Activated CD4-positive, alpha-beta memory T cell treated with anti-CD3 and anti-CD28 coated beads for 36 hours (primary cell): ENCODE results near the gene FBXW5. TPM values are rescaled to one million over a fixed set of nuclear protein-coding genes. Genes with fewer than 3 reads are reported as not detected.

Experiments
- CTCF ChIA-PET: fragments of 350-600 bp; sonication (Branson Sonifier 250); formaldehyde crosslinking; loops from one replicate; lab custom pipeline; 2021; ENCODE audit warnings: antibody characterized with exemption, inconsistent platforms; lab: Charles Lee
- POLR2A ChIA-PET: fragments of 350-600 bp; sonication (Branson Sonifier 250); formaldehyde crosslinking; loops from one replicate; lab custom pipeline; 2021; ENCODE audit warnings: antibody characterized with exemption; lab: Charles Lee
- DNase-seq: peaks from one replicate; pipeline ENCODE4 v3.0.0-alpha.2; 2020
- H3K27ac Mint-ChIP-seq: one replicate; pipeline ENCODE4 v1.8.0; 2021; ENCODE audit warnings: mixed read lengths
- H3K27me3 Mint-ChIP-seq: one replicate; pipeline ENCODE4 v1.8.0; 2021; ENCODE audit warnings: mixed read lengths
- H3K36me3 Mint-ChIP-seq: one replicate; pipeline ENCODE4 v1.8.0; 2021; ENCODE audit warnings: mixed read lengths
- H3K4me1 Mint-ChIP-seq: one replicate; pipeline ENCODE4 v1.8.0; 2021; ENCODE audit warnings: low read depth, mixed read lengths
- H3K4me3 Mint-ChIP-seq: one replicate; pipeline ENCODE4 v1.8.0; 2021; ENCODE audit warnings: mild to moderate bottlenecking, mixed read lengths
- H3K9me3 Mint-ChIP-seq: one replicate; pipeline ENCODE4 v1.8.0; 2021; ENCODE audit warnings: mixed read lengths
- intact Hi-C: fragments of 100-400 bp; cut with micrococcal nuclease; formaldehyde crosslinking; loops from one replicate; pipeline ENCODE4 v1.15.1; 2023
- total RNA-seq, 2 experiments: library from RNA; stranded (reverse); gene quantifications; one replicate each; pipeline ENCODE4 v1.2.3, GENCODE V29; 2021

Gene FBXW5
- total RNA-seq, 2 experiments from 2014 or later: 66.8 to 69.4 TPM

DNA sequence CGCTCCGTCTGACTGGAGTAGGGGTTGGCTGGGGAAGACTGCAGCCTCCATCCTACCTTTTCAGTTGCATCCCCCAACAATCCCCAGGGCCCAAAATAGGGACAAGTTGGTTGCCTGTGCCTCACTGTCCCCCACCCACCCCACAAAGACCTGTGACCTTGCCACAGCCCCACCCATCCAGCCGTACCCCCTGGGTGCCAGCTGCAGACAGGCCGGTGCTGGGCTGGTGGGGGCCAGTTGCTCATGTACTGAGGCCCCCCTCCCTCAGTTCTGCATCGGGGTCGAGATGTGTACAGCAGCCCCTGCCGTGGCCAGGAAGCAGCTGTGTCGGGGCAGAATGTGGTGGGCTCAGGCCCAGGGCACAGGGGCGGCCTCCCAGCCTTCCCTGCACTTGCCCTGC is 38.6 kb upstream of the FBXW5 start:
- Mint-ChIP-seq H3K4me3 (no peak overlapping the region), H3K9me3 (no peaks in the 10 kb centered on the region), H3K27me3 (peaks cover 15% of the 10 kb centered on the region), H3K4me1 (peaks cover 2% of the 10 kb centered on the region), H3K27ac (peak overlapping the region; percentile 18), H3K36me3 (no peaks in the 10 kb centered on the region)
- no peak for DNase-seq
- ChIA-PET POLR2A (no interaction called here), CTCF (no interaction called here)
- intact Hi-C loops: no loop called here

DNA sequence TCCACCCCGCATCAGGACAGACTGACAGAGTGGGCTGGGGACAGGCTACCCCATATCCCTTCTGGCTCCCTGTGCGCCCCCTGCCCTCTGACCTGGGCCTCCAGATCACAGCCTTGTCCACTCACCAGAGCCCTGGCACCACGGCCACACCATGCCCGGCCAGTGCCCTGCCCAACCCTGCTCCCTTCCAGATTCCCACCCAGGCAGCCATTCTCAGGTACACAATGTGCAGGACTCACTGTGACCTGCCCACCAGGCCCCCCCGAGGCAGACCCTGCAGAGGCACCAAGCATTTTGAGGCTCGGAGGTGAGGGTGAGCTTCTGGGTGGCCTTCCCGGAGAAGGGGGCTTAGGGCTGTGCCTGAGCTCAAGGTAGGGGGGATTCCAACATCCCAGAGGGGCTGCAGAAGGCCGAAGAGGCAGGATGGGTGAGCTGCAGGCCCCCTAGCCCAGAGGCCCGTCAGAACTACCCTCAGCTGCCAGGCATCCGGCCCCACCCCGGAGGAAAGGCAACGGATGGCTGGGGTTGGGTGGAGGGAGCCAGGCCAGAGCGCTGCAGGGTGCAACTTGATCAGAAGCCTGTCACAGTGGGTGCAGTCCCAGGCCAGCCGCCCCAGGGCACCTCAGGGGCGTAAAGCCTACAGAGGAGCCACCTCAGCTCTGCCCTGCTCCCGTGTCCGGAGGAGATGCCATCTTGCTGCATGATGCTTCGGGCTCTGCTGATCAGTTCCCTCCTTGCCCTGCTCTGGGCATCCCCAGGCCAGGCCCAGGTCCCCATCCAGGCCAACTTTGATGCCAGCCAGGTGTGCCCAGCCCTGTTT is 37.9 kb upstream of the FBXW5 start, which contains the start of gene LCNL1:
LCNL1 (plus strand) TSS at position 762 of the 820 bp plus-strand sequence. CDS start 594 bp downstream, outside the sequence.
- Mint-ChIP-seq H3K27me3 (peaks cover 11% of the 10 kb centered on the region), H3K4me1 (peaks cover 2% of the 10 kb centered on the region), H3K9me3 (no peaks in the 10 kb centered on the region), H3K27ac (peak within 1 kb of the TSS; percentile 18), H3K36me3 (no peaks in the 10 kb centered on the region), H3K4me3 (no peak within 1 kb of the TSS)
- DNase-seq: no peak
- ChIA-PET CTCF (no interaction called here), POLR2A (no interaction called here)
- intact Hi-C loops: no loop called here

DNA sequence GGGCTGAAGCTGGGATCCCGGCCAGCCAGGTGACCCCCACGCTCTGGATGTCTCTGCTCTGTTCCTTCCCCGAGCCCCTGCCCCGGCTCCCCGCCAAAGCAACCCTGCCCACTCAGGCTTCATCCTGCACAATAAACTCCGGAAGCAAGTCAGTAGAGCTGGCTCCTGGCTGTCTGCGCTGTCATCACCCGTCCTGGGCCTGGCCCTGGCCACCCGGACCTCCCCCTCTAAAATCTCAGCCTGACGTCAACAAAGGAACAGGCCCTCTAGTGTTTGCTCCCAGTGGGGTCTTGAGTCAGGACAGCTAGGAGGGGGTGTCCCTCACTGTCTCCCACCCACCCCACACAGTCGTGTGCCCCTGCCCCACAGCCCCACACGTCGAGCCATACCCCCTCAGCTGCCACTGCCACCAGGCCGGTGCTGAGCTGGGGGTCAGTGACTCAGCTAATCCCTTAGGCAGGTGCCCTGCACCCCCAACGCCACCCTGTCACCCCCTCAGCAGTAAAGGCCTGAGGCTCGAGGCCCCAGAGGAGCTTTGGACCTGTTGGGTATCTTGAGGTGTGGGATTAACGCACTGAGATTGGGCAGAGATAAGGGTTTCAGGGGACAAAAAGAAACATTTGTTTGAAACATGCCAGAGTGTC is 37.2 kb upstream of the FBXW5 start:
- H3K27me3 Mint-ChIP-seq: peaks cover 11% of the 10 kb centered on the region
- no peaks in the 10 kb centered on the region for H3K9me3 Mint-ChIP-seq
- no peaks in the 10 kb centered on the region for H3K36me3 Mint-ChIP-seq
- ChIA-PET CTCF (no interaction called here), POLR2A (no interaction called here)
- peaks cover 2% of the 10 kb centered on the region for H3K4me1 Mint-ChIP-seq
- no peak overlapping the region for H3K4me3 Mint-ChIP-seq
- DNase-seq: no peak
- intact Hi-C loops: no loop called here
- H3K27ac Mint-ChIP-seq: no peak overlapping the region

DNA sequence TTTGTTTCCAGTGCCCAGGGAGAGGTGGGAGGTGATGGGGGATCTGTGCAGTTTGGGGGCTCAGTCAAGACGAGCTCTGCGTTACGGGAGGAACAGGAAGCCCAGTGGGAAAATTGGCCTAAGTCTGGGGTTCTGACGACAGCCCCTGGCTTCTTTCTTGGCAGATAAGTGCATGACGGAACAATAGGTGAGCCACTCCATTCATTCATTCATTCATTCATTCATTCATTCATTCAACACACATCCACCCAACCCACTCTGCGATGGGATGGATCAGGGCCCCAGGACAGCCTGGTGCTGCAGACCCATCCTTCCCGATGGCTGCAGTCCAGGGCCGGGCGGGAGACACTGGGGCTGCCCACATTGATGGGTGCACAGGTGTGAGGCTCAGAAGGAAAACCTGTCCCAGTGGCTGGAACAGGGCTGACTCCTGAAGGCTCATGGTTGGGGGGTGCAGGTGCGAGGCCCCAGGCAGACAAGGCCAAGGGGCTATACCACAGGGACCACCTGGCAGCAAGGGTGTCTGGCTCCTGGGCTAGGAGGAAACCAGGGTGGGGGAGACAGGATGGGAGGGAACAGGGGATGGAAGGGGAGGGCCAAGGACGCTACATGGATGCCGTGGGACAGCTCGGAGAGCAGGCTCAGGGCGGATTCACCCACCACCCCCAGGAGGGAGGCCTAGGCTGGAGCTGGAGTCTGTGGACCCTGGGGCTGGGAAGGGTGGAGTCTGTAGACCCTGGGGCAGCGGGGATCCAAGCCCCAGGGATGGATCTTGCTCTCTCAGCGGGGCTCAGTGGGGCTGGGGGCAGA is 36.3 kb upstream of the FBXW5 start:
- CTCF ChIA-PET: no interaction called here
- Mint-ChIP-seq H3K27ac (peak overlapping the region; percentile 24), H3K9me3 (no peaks in the 10 kb centered on the region), H3K36me3 (no peaks in the 10 kb centered on the region), H3K4me1 (peaks cover 8% of the 10 kb centered on the region), H3K4me3 (no peak overlapping the region), H3K27me3 (peaks cover 8% of the 10 kb centered on the region)
- POLR2A ChIA-PET: no interaction called here
- no peak for DNase-seq
- intact Hi-C loops: no loop called here

DNA sequence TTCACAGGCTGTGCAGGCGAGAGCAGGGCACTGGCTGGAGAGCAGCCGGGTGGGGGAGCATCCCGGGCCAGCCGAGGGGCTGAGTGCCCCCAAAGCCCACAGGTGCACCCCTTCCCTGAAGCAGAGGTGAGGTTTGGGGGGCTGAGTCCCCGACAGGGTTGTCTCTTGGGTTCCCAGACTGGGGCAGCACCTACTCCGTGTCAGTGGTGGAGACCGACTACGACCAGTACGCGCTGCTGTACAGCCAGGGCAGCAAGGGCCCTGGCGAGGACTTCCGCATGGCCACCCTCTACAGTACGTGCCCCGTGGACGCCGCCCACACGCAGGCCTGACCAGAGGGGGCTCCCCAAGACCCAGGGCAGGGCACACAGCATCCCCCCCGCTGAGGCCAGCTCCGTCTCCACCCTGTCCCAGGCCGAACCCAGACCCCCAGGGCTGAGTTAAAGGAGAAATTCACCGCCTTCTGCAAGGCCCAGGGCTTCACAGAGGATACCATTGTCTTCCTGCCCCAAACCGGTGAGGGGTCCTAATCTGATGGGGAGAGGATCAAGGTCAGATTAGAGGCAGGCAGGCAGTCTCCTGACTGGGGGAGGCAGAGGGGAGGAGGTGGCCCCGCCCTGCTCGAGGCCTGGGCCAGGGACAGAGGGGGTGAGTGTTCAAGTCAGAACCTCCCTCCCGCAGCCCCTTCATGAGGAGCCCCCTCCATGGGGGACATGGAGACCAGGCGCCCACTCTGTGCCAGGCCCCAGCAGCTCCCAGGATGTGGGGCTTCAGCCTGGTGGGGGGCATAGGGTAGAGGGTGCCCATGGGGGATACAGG is 35.4 kb upstream of the FBXW5 start:
- H3K4me3 Mint-ChIP-seq: no peak overlapping the region
- ChIA-PET CTCF (no interaction called here), POLR2A (no interaction called here)
- H3K27ac Mint-ChIP-seq: no peak overlapping the region
- H3K36me3 Mint-ChIP-seq: no peaks in the 10 kb centered on the region
- intact Hi-C loops: no loop called here
- peaks cover 16% of the 10 kb centered on the region for H3K4me1 Mint-ChIP-seq
- no peak for DNase-seq
- peaks cover 7% of the 10 kb centered on the region for H3K27me3 Mint-ChIP-seq
- no peaks in the 10 kb centered on the region for H3K9me3 Mint-ChIP-seq

DNA sequence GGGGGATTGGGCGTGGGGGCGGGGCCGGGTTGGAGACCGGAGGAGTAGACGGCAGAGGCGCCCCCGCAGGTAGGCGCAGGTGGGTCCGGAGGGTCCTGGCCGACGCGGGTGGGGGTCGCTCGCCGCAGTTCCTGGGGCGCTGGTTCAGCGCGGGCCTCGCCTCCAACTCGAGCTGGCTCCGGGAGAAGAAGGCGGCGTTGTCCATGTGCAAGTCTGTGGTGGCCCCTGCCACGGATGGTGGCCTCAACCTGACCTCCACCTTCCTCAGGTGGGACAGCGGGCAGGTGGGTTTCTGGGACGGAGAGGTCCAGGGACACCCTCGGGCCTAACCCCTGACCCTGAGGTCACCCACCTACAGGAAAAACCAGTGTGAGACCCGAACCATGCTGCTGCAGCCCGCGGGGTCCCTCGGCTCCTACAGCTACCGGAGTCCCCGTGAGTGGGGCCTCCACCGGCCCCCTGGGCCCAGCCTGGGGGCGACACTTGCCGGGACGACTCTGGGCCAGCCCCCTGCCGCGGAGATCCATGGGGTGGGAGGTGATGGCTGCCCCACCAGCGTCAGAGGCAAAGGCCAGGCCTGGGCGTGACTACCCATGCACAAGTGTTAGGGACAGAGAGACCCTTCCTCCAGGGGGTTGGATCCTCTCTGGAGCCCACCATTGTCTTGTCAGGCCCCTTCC is 34.5 kb upstream of the FBXW5 start:
- H3K36me3 Mint-ChIP-seq: no peaks in the 10 kb centered on the region
- ChIA-PET CTCF (interaction anchor here (1.4 kb wide), 1 partner anchor 137 kb away, joined by 3 read pairs; the partner anchor contains the start of gene AJM1), POLR2A (no interaction called here)
- H3K4me1 Mint-ChIP-seq: peaks cover 19% of the 10 kb centered on the region
- no peak for DNase-seq
- no peaks in the 10 kb centered on the region for H3K9me3 Mint-ChIP-seq
- peaks cover 6% of the 10 kb centered on the region for H3K27me3 Mint-ChIP-seq
- H3K27ac Mint-ChIP-seq: no peak overlapping the region
- H3K4me3 Mint-ChIP-seq: no peak overlapping the region
- intact Hi-C loops: loop anchor here (1.0 kb wide), 1 partner anchor 13 kb away; the partner anchor contains the start of gene PAXX

DNA sequence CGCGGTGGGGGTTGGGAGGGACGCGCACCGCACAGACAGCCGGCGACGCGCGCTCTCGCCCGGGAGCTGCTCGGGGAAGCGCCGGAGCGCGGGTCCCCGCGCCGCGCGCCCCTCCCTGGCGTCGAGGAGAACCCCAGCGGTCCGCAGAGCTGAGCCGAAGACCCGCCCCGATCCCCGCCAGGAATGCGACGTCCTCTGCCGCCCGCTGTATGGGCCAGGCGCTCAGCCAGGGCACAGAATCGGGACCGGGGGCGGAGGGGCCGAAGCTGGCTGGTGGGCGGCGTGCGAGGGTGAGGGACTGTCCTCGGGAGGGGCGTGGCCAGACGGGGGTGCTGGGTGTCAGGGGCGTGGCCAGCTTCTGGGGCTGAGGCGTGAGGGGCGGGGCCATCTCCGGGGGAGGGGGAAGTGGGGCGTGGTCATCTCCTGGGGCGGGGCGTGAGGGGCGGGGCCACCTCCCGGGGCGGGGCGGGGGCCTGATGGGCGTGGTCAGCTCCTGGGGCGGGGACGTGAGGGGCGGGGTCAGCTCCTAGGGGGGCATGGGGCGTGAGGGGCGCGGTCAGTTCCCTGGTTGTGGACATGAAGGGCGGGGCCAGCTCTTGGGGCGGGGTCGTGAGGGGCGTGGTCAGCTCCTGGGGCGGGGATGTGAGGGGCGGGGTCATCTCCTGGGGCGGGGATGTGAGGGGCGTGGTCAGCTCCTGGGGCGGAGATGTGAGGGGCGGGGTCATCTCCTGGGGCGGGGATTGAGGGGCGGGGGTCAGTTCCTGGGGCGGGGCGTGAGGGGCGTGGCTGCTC is 33.7 kb upstream of the FBXW5 start:
- Mint-ChIP-seq H3K4me3 (no peak overlapping the region), H3K4me1 (peaks cover 17% of the 10 kb centered on the region), H3K27me3 (peaks cover 1% of the 10 kb centered on the region), H3K27ac (no peak overlapping the region), H3K9me3 (no peaks in the 10 kb centered on the region), H3K36me3 (no peaks in the 10 kb centered on the region)
- intact Hi-C loops: loop anchor here (1.0 kb wide), 1 partner anchor 14 kb away; the partner anchor contains the start of gene PAXX
- CTCF ChIA-PET: interaction anchor here (0.9 to 1.4 kb wide), 2 partner anchors 51 to 136 kb away, joined by 3 to 5 read pairs; partner anchors contain the start of gene AJM1
- peak; percentile 77 for DNase-seq
- POLR2A ChIA-PET: interaction anchor here (1.0 kb wide), 1 partner anchor 14 kb away, joined by 3 read pairs; the partner anchor contains the start of gene PAXX

DNA sequence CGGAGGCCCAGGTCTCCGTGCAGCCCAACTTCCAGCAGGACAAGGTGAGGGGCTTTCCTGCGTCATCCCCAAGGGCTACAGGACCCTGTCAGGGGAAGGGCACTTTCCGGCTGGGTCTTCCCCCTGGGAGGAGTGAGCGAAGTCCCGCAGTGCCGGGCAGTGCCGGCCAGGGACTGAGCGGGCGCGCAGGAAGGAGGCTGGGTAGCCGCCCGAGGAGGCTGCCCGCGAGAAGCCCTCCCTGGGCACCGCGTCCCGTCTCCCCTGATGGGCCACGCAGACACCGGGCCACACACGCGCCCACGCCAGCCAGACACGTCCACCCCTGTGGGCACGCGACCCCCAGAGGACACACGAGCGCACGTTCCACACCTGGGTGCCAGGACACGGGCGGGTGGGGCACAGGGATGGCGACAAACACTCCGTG is 33.1 kb upstream of the FBXW5 start:
- ChIA-PET POLR2A (interaction anchor here (1.0 kb wide), 1 partner anchor 15 kb away, joined by 3 read pairs; the partner anchor contains the start of gene PAXX), CTCF (interaction anchor here (0.9 to 1.4 kb wide), 2 partner anchors 52 to 135 kb away, joined by 3 to 5 read pairs; partner anchors contain the start of gene AJM1)
- intact Hi-C loops: loop anchor here (1.0 kb wide), 1 partner anchor 15 kb away; the partner anchor contains the start of gene PAXX
- Mint-ChIP-seq H3K27ac (no peak overlapping the region), H3K4me1 (peaks cover 17% of the 10 kb centered on the region), H3K27me3 (peaks cover 1% of the 10 kb centered on the region), H3K36me3 (no peaks in the 10 kb centered on the region), H3K9me3 (no peaks in the 10 kb centered on the region), H3K4me3 (no peak overlapping the region)
- no peak for DNase-seq

DNA sequence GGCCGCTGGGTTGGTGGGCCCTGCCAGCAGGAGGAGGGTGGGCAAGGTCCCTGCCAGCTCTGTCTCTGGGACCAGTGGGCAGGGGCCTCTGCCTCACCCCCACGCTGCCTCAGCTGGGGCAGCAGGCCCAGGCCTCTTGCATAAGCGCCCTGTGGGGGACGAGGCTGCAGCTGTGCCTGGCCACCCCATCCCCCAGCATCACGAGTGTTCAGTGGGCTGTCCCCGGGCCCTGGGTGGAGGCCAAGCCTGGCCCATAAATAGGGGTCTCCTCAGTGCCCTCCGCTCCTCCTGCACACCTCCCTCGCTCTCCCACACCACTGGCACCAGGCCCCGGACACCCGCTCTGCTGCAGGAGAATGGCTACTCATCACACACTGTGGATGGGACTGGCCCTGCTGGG is 32.7 kb upstream of the FBXW5 start, which contains the start of gene PTGDS:
PTGDS (plus strand) TSS at position 282 of the 400 bp plus-strand sequence; CDS start at position 357, 75 bp downstream.
- H3K4me1 Mint-ChIP-seq: peaks cover 17% of the 10 kb centered on the region
- DNase-seq: no peak
- intact Hi-C loops: no loop called here
- ChIA-PET CTCF (interaction anchor here (1.3 to 3.8 kb wide), 3 partner anchors 52 to 199 kb away, joined by 3 to 31 read pairs (median 26); partner anchors contain the start of gene ABCA2), POLR2A (no interaction called here)
- peaks cover 1% of the 10 kb centered on the region for H3K27me3 Mint-ChIP-seq
- H3K4me3 Mint-ChIP-seq: no peak within 1 kb of the TSS
- no peaks in the 10 kb centered on the region for H3K9me3 Mint-ChIP-seq
- no peak within 1 kb of the TSS for H3K27ac Mint-ChIP-seq
- H3K36me3 Mint-ChIP-seq: no peaks in the 10 kb centered on the region

DNA sequence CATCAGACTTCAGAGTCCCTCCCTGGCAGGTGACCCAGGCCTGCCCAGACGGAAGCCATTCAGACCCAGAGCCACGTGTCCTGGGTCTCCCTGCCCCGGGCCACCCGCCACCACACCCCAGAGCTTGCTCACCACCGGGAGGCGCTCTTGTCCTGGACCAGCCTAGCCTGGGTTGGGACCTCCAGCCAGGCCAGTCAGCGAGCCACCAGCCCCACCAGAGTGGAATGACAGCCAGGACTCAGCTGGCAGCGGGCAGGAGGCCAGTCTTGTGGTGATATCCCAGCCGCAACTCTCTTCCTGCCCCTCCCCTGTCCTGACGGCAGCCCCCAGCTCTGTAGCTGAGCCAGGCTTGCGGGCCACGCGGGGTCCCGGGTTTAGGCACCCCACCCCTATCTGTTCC is 31.1 kb upstream of the FBXW5 start:
- POLR2A ChIA-PET: interaction anchor here (0.9 kb wide), 1 partner anchor 60 kb away, joined by 3 read pairs; no protein-coding TSS in a partner anchor
- CTCF ChIA-PET: interaction anchor here (0.8 to 3.8 kb wide), 13 partner anchors 10 to 188 kb away, joined by 3 to 31 read pairs (median 4); partner anchors contain the start of genes ABCA2, AJM1, CLIC3 and PAXX
- H3K4me1 Mint-ChIP-seq: peaks cover 17% of the 10 kb centered on the region
- peak; percentile 66 for DNase-seq
- no peak overlapping the region for H3K27ac Mint-ChIP-seq
- peak overlapping the region; percentile 23 for H3K4me3 Mint-ChIP-seq
- H3K36me3 Mint-ChIP-seq: no peaks in the 10 kb centered on the region
- no peaks in the 10 kb centered on the region for H3K27me3 Mint-ChIP-seq
- no peaks in the 10 kb centered on the region for H3K9me3 Mint-ChIP-seq
- intact Hi-C loops: no loop called here
